ENCODE measurements around the gene PRPSAP2.
"Not testable (repeated sequence)": the region's sequence is repeated elsewhere in the genome, so short reads cannot be mapped to it uniquely, and the experiment has no call there.

The PRPSAP2 gene

DNA sequence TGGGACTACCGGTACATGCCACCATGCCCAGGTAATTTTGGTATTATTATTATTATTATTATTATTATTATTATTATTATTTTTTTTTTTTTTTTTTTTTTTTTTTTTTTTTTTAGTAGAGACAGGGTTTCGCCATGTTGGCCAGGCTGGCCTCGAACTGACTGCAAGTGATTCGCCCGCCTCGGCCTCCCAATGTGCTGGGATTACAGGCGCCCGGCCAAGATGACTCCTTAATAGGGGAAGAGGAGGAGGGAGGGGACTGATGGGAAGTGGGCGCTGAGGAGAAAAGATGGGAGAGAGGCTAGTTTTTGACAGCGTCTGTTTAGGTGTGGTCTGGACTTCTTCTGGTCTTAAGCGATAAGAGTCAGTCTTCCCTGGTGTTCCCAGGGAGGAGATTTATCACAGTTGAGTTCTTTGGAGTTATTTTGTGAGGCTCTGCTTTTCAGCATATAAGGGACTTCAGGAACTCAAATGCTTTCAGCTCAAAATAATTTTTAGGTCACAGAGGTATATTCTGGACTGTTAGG is 59.6 kb downstream of the PRPSAP2 start:
- DNase-seq (ENCODE audit: extremely low read depth, low read depth), result no peak
- H3K4me3 ChIP-seq (replicated peaks; ENCODE audit: low read depth, low read length), result no peak overlapping the region
- no peak for TF ChIP-seq CTCF (IDR thresholded peaks at IDR 0.05; ENCODE audit: low read depth, low read length, missing control alignments)

DNA sequence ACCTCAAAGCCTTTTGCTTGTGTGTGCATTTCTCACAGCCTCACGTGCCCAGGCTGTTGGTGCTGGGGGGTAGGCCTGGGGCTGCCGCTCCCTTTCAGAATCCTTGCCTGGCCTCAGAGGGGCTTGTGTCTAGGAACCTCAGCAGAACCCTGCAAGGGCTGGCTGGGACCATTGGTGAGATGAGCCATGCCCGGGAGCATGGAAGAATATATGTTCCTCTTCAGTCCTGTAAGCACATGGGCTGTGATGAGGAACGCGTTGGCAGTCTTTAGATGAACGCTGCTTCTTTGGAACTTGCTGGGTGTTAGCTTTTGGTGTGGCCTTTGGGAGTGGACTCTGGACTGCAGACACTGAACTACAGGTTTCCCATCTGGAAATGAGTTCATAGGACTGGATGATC is 62.0 kb downstream of the PRPSAP2 start:
- TF ChIP-seq CTCF (IDR thresholded peaks at IDR 0.05; ENCODE audit: low read depth, low read length, missing control alignments), result no peak
- DNase-seq (ENCODE audit: extremely low read depth, low read depth), result no peak
- H3K4me3 ChIP-seq (replicated peaks; ENCODE audit: low read depth, low read length), result no peak overlapping the region

DNA sequence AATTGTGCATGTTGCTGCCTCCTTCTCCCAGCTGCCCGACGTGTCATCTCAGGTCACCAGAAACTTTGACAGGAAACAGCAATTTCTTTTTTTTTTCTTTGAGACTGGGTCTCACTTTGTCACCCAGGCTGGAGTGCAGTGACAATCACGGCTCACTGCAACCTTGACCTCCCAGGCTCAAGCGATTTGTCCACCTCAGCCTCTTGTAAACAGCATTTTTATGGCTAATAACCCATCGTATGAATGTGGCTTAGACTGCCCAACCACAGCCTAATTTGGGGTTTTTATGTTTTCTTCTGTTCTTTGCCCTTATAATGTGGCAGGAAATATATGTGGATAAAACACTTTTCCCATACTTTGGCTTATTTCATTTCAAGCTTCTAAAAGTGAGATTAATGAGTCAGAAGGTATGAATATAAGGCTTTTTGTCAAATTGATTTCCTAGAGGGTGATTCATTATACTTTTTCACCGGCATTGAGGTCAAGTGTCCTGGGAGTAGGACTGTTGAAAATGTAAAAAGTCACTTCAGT is 63.0 kb downstream of the PRPSAP2 start:
- no peak for DNase-seq (ENCODE audit: extremely low read depth, low read depth)
- H3K4me3 ChIP-seq (replicated peaks; ENCODE audit: low read depth, low read length), result no peak overlapping the region

GRCh38 chr17:18921485-18921884 is 63.6 kb downstream of the PRPSAP2 start:
- DNase-seq (ENCODE audit: extremely low read depth, low read depth), result no peak
- TF ChIP-seq CTCF (IDR thresholded peaks at IDR 0.05; ENCODE audit: low read depth, low read length, missing control alignments), result no peak
- H3K4me3 ChIP-seq (replicated peaks; ENCODE audit: low read depth, low read length), result no peak overlapping the region

More for the DNA sequence above, 63.0 kb downstream of the PRPSAP2 start:
- no peak for TF ChIP-seq CTCF (IDR thresholded peaks at IDR 0.05; ENCODE audit: low read depth, low read length, missing control alignments)

GRCh38 chr17:18921912-18922451 is 64.1 kb downstream of the PRPSAP2 start:
- no peak for TF ChIP-seq CTCF (IDR thresholded peaks at IDR 0.05; ENCODE audit: low read depth, low read length, missing control alignments)
- no peak for DNase-seq (ENCODE audit: extremely low read depth, low read depth)
- H3K4me3 ChIP-seq (replicated peaks; ENCODE audit: low read depth, low read length), result no peak overlapping the region

- not testable (repeated sequence) for H3K4me3 ChIP-seq (replicated peaks; ENCODE audit: low read depth, low read length); DNase-seq (ENCODE audit: extremely low read depth, low read depth)
These were observed 64.7 kb downstream of the PRPSAP2 start for GRCh38 chr17:18922596-18922995.

DNA sequence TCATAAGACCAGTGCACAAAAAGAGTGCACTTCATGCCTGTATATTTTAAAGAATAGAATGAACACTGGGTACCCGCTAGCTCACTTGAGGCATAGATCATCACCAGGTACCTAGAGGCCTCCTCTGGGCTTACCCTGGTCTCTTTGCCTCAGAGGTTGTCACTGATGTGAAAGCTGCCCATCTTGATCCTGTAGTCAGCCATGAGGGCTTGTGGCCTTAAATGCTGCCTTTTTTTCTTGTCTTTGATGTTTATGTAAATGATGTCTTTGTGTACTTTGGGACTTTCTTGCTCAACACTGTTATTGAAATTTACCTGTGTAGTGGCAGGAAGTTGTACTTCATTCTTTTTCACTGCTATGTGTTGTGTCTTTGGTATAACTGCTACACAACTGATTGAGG is 67.3 kb downstream of the PRPSAP2 start:
- no peak for DNase-seq (ENCODE audit: extremely low read depth, low read depth)
- no peak for TF ChIP-seq CTCF (IDR thresholded peaks at IDR 0.05; ENCODE audit: low read depth, low read length, missing control alignments)
- no peak overlapping the region for H3K4me3 ChIP-seq (replicated peaks; ENCODE audit: low read depth, low read length)
